Esophagus squamous epithelium (tissue), 5 donors: Measurements from ENCODE around the gene OR2L13. TPM values are rescaled to one million over a fixed set of nuclear protein-coding genes. Genes with fewer than 3 reads are reported as not detected.

Experiments used
- DNase-seq: peaks from one replicate; lab custom pipeline; 2025; lab: John Stamatoyannopoulos, UW
- H3K27ac ChIP-seq, 4 donors: fragments of 200-600 bp; sonication (generic); one replicate each; pipeline ENCODE4 v1.5.1; 2016 to 2019; ENCODE audit warnings: mild to moderate bottlenecking in 1 of 4
- H3K27me3 ChIP-seq, 4 donors: fragments of 200-600 bp; sonication (generic); 1 replicate in 3 of 4; 2 replicates in 1 of 4; pipeline versions ENCODE4 v1.5.1 to v1.6.0; 2017 to 2021; ENCODE audit warnings: antibody characterized with exemption in 1 of 4
- H3K36me3 ChIP-seq, 3 donors: fragments of 200-600 bp; sonication (generic); one replicate each; pipeline ENCODE4 v1.5.1; 2016 to 2019
- H3K4me1 ChIP-seq, 3 donors: fragments of 200-600 bp; sonication (generic); one replicate each; pipeline ENCODE4 v1.5.1; 2017 to 2019
- H3K4me3 ChIP-seq, 4 donors: fragments of 200-600 bp; sonication (generic); 1 replicate in 3 of 4; 2 replicates in 1 of 4; pipeline ENCODE4 v1.5.1; 2016 to 2019; ENCODE audit warnings: mild to moderate bottlenecking in 2 of 4, moderate library complexity in 1 of 4
- H3K9me3 ChIP-seq, 3 donors: fragments of 200-600 bp; sonication (generic); one replicate each; pipeline ENCODE4 v1.5.1; 2016 to 2019
- POLR2A ChIP-seq, 4 donors: fragments of 450-650 bp; IDR thresholded peaks; one replicate each; pipeline ENCODE4 v1.6.1; 2017; ENCODE audit warnings: antibody characterized with exemption in 4 of 4, mild to moderate bottlenecking in 4 of 4, moderate library complexity in 3 of 4
- WGBS, 2 donors: methylation state at CpG; one replicate each; pipeline ENCODE4 v1.1.5; 2018; 5-methylcytosine and 5-hydroxymethylcytosine counted together
- intact Hi-C: fragments of 100-400 bp; cut with DNase I; formaldehyde crosslinking; loops from one replicate; pipeline ENCODE4 v1.15.0; 2022
- total RNA-seq, 4 donors: library from RNA; depleted of rRNA; stranded (reverse); fragments of >200 nt; gene quantifications; one replicate each; pipeline ENCODE4 v1.1.0, GENCODE V29; 2016
- TF ChIP-seq, protein P1 (sequence below), 6 experiments: fragments of 450-650 bp in 4 of 6; fragments of 200-600 bp in 2 of 6; sonication (generic) in 2 of 6; IDR thresholded peaks; one replicate each; pipeline ENCODE4 v1.5.1; 2016 to 2019; ENCODE audit warnings: antibody characterized with exemption in 6 of 6, mild to moderate bottlenecking in 4 of 6, moderate library complexity in 4 of 6
- donor health status: DM: yes; HTN: yes; CAD: no.

OR2L13 gene, protein sequence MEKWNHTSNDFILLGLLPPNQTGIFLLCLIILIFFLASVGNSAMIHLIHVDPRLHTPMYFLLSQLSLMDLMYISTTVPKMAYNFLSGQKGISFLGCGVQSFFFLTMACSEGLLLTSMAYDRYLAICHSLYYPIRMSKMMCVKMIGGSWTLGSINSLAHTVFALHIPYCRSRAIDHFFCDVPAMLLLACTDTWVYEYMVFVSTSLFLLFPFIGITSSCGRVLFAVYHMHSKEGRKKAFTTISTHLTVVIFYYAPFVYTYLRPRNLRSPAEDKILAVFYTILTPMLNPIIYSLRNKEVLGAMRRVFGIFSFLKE
- total RNA-seq = not detected

DNA sequence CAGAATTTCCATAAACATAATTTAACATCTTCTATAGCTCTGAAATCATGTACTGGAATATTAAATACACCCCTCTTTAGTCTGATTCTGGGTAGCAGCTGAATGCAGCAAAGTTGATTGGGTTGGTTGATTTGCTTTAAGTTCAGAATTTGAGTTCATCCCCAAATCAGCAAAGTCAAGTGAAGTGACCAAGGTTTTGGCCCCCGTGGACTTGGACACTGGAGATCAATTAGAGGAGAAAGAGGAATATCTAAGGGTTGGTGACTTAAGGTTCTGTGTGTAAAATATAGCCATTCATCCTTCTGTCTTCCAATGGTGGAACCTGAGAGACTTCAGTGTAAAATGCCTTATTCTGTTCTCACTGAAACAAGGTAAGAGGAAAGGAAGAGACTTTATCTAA, at the start of gene OR2L13:
OR2L13 (plus strand) TSS at position 301 of the 400 bp plus-strand sequence. CDS start 4,192 bp downstream, outside the sequence.
- TF ChIP-seq POLR2A (IDR thresholded peaks at IDR 0.05) = no peak
- TF ChIP-seq, protein P1, sequence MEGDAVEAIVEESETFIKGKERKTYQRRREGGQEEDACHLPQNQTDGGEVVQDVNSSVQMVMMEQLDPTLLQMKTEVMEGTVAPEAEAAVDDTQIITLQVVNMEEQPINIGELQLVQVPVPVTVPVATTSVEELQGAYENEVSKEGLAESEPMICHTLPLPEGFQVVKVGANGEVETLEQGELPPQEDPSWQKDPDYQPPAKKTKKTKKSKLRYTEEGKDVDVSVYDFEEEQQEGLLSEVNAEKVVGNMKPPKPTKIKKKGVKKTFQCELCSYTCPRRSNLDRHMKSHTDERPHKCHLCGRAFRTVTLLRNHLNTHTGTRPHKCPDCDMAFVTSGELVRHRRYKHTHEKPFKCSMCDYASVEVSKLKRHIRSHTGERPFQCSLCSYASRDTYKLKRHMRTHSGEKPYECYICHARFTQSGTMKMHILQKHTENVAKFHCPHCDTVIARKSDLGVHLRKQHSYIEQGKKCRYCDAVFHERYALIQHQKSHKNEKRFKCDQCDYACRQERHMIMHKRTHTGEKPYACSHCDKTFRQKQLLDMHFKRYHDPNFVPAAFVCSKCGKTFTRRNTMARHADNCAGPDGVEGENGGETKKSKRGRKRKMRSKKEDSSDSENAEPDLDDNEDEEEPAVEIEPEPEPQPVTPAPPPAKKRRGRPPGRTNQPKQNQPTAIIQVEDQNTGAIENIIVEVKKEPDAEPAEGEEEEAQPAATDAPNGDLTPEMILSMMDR (IDR thresholded peaks at IDR 0.05) = no peak
- no peaks in the 10 kb centered on the region for H3K27me3 ChIP-seq
- intact Hi-C loops = no loop called here
- no peak within 1 kb of the TSS for H3K27ac ChIP-seq
- H3K9me3 ChIP-seq = no peaks in the 10 kb centered on the region
- no peaks in the 10 kb centered on the region for H3K4me1 ChIP-seq
- H3K4me3 ChIP-seq = no peak within 1 kb of the TSS
- 36 to 47% methylated on average over 1 of the region's 1 CpG for WGBS, 2 donors
- no peak for DNase-seq
- H3K36me3 ChIP-seq = no peaks in the 10 kb centered on the region

DNA sequence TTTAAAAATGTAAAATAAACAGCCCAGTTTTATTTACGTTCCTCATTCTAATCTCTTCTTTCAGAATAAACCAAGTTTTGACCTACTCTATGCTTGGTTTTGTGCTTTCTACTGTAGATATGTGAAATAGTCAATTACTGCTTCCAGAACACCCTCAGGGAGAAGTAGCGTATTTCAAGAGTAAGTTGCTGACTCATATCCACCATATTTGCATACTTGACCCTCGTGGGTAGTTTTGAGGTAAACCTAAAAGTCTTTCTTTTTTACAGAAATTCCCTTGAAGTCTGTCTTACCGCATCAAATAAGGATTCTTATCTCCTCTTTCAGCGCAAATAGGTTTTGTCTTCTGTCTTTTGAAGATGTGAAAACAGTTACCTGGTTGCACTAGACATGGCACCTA, 49.8 kb upstream of the OR2L13 start:
- H3K27ac ChIP-seq = no peak overlapping the region
- H3K36me3 ChIP-seq = no peaks in the 10 kb centered on the region
- 59 to 63% methylated on average over 5 of the region's 5 CpGs for WGBS, 2 donors
- no peaks in the 10 kb centered on the region for H3K4me1 ChIP-seq
- TF ChIP-seq, protein P1 (IDR thresholded peaks at IDR 0.05) = no peak
- TF ChIP-seq POLR2A (IDR thresholded peaks at IDR 0.05) = no peak
- intact Hi-C loops = no loop called here
- no peak overlapping the region for H3K4me3 ChIP-seq
- H3K9me3 ChIP-seq = peaks cover 0 to 3% (median 0%) of the 10 kb centered on the region in 3 donors
- H3K27me3 ChIP-seq = no peaks in the 10 kb centered on the region
- no peak for DNase-seq

DNA sequence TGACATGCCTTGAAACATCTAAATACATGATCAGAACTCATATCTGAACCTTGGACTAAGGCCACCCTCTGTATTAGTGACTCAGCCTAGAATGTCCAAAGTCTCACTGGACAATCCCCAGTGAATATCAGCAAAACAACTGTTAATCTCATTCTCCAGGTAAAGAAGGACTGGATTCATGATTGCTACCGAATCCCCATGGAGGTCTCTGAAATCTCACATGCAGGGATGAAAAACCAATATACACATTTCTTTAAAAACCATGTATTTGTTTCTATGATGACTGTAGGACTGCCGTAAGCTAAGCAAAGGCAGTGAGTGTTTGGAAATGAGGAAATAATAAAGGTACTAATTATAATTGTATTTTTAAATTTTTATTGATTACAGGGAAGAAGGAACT, 48.4 kb upstream of the OR2L13 start, which contains the start of gene OR2L3:
OR2L3 (plus strand) TSS at position 301 of the 400 bp plus-strand sequence. CDS start 13,846 bp downstream, outside the sequence.
- TF ChIP-seq, protein P1 (IDR thresholded peaks at IDR 0.05) = no peak
- TF ChIP-seq POLR2A (IDR thresholded peaks at IDR 0.05) = no peak
- DNase-seq = no peak
- no peaks in the 10 kb centered on the region for H3K4me1 ChIP-seq
- WGBS, 2 donors = 75% methylated on average over 2 of the region's 2 CpGs
- no peaks in the 10 kb centered on the region for H3K9me3 ChIP-seq
- intact Hi-C loops = no loop called here
- no peak within 1 kb of the TSS for H3K4me3 ChIP-seq
- no peak within 1 kb of the TSS for H3K27ac ChIP-seq
- no peaks in the 10 kb centered on the region for H3K27me3 ChIP-seq
- no peaks in the 10 kb centered on the region for H3K36me3 ChIP-seq

DNA sequence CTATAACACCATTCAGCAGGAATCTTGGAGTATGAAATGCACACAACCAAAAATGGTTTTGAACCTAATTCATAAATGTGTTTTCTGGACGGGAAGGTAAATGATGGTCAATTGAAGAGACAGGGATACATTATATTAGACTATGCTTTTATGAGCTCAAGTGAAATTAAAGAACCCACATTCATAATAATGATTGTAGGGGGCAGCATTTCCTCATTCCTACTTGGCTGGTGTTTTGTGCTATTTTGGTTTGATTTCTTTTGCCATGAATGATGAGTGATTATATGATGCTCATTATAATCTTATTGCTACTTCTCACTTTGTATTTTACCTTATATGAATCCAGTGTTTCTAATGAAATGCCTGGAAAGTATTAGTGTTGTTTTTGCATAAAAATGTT, 48.0 kb upstream of the OR2L13 start:
- no peaks in the 10 kb centered on the region for H3K4me1 ChIP-seq
- intact Hi-C loops = no loop called here
- no peak overlapping the region for H3K4me3 ChIP-seq
- no peak for DNase-seq
- H3K27ac ChIP-seq = no peak overlapping the region
- TF ChIP-seq, protein P1 (IDR thresholded peaks at IDR 0.05) = no peak
- TF ChIP-seq POLR2A (IDR thresholded peaks at IDR 0.05) = no peak
- 44 to 73% methylated on average over 1 of the region's 1 CpG for WGBS, 2 donors
- no peaks in the 10 kb centered on the region for H3K9me3 ChIP-seq
- H3K27me3 ChIP-seq = no peaks in the 10 kb centered on the region
- H3K36me3 ChIP-seq = no peaks in the 10 kb centered on the region

DNA sequence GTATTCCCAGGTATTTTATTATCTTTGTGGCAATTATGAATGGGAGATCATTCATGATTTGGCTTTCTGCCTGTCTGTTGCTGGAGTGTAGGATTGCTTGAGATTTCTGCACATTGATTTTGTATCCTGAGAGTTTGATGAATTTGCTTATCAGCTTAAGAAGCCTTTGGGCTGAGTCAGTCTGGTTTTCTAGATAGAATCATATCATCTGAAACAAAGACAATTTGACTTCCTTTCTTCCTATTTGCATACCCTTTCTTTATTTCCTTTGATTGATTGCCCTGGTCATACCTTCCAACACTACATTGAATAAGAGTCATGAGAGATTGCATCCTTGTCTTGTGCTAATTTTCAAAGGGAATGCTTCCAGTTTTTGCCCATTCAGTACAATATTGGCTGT, 40.3 kb upstream of the OR2L13 start:
- DNase-seq = no peak
- H3K36me3 ChIP-seq = no peaks in the 10 kb centered on the region
- TF ChIP-seq, protein P1 (IDR thresholded peaks at IDR 0.05) = no peak
- TF ChIP-seq POLR2A (IDR thresholded peaks at IDR 0.05) = no peak
- no peaks in the 10 kb centered on the region for H3K4me1 ChIP-seq
- H3K27ac ChIP-seq = no peak overlapping the region
- intact Hi-C loops = no loop called here
- H3K27me3 ChIP-seq = no peaks in the 10 kb centered on the region
- no peak overlapping the region for H3K4me3 ChIP-seq
- peaks cover 0 to 4% (median 0%) of the 10 kb centered on the region in 3 donors for H3K9me3 ChIP-seq
